Kidney epithelial cell (primary cell): ENCODE data around the gene HOOK2. TPM values are rescaled to one million over a fixed set of nuclear protein-coding genes. Genes with fewer than 3 reads are reported as not detected.
A peak's percentile ranks its signal among the peaks of the same experiment; 100 is the strongest.

Experiments used
- DNase-seq: peaks from one replicate; pipeline ENCODE4 v3.0.0-alpha.2; 2010; ENCODE audit warnings: low read depth
- H3K27me3 ChIP-seq: 2 replicates; pipeline ENCODE4 v1.6.0; 2011; ENCODE audit warnings: low read length; ENCODE audit not compliant: control insufficient read depth, insufficient read depth
- H3K36me3 ChIP-seq: 2 replicates; pipeline ENCODE4 v1.5.1; 2011; ENCODE audit warnings: low read length; ENCODE audit not compliant: control insufficient read depth, insufficient read depth
- H3K4me3 ChIP-seq: 2 replicates; pipeline ENCODE4 v1.5.1; 2011; ENCODE audit warnings: low read depth, mild to moderate bottlenecking, control low read depth, low read length
- CTCF ChIP-seq: IDR thresholded peaks from 2 replicates; pipeline ENCODE4 v1.5.1; 2011; ENCODE audit warnings: mild to moderate bottlenecking, moderate library complexity, low read length, control low read depth, inconsistent platforms; ENCODE audit not compliant: insufficient read depth, poor library complexity, severe bottlenecking
- total RNA-seq: library from RNA; depleted of rRNA; stranded (reverse); fragments of >200 nt; gene quantifications from 2 replicates; pipeline ENCODE4 v1.2.3, GENCODE V29; 2015

HOOK2 gene
- total RNA-seq, 1 donor from 2014 or later = 44.1 TPM

- H3K36me3 ChIP-seq = no peaks in the 10 kb centered on the region
- H3K27me3 ChIP-seq = no peaks in the 10 kb centered on the region
- H3K4me3 ChIP-seq = no peak overlapping the region
- no peak for TF ChIP-seq CTCF
- no peak for DNase-seq
These were observed 8.6 kb upstream of the HOOK2 start for GRCh38 chr19:12783849-12784393.

GRCh38 chr19:12783291-12783848 is 8.0 kb upstream of the HOOK2 start:
- no peak overlapping the region for H3K4me3 ChIP-seq
- no peaks in the 10 kb centered on the region for H3K27me3 ChIP-seq
- no peak for TF ChIP-seq CTCF
- DNase-seq = no peak
- H3K36me3 ChIP-seq = no peaks in the 10 kb centered on the region

GRCh38 chr19:12782424-12783290 is 7.3 kb upstream of the HOOK2 start:
- H3K4me3 ChIP-seq = peak overlapping the region; percentile 27
- no peaks in the 10 kb centered on the region for H3K36me3 ChIP-seq
- no peaks in the 10 kb centered on the region for H3K27me3 ChIP-seq
- TF ChIP-seq CTCF = no peak
- no peak for DNase-seq

- Histone ChIP-seq H3K36me3 (no peaks in the 10 kb centered on the region), H3K27me3 (no peaks in the 10 kb centered on the region), H3K4me3 (peak overlapping the region; percentile 27)
- no peak for TF ChIP-seq CTCF
- DNase-seq = no peak
These were observed 6.7 kb upstream of the HOOK2 start for GRCh38 chr19:12782174-12782423.

GRCh38 chr19:12779162-12779993 is 4.0 kb upstream of the HOOK2 start:
- no peaks in the 10 kb centered on the region for H3K27me3 ChIP-seq
- peak; percentile 11 for TF ChIP-seq CTCF
- H3K36me3 ChIP-seq = no peaks in the 10 kb centered on the region
- H3K4me3 ChIP-seq = no peak overlapping the region
- DNase-seq = no peak
